AG04449 (cell line): Measurements from ENCODE around the gene MAP2.

Experiments
- CTCF ChIA-PET: fragments of 350-600 bp; formaldehyde crosslinking; extraction: SDS; loops from one replicate; lab custom pipeline; 2021; ENCODE audit warnings: antibody characterized with exemption; lab: Yijun Ruan, JAX
- POLR2A ChIA-PET: fragments of 400-600, 350-600 bp; formaldehyde crosslinking; extraction: SDS; loops from one replicate; lab custom pipeline; 2020; ENCODE audit warnings: antibody characterized with exemption, inconsistent platforms; lab: Yijun Ruan, JAX
- DNase-seq: peaks from one replicate; pipeline ENCODE4 v3.0.0-alpha.2; 2010; ENCODE audit warnings: low read depth, low spot score
- H3K4me3 ChIP-seq: 2 replicates; pipeline ENCODE4 v1.5.1; 2011; ENCODE audit warnings: low read depth, mild to moderate bottlenecking, control low read depth, low read length
- CTCF ChIP-seq: IDR thresholded peaks from one replicate; pipeline ENCODE4 v1.5.1; 2011; ENCODE audit warnings: mild to moderate bottlenecking, moderate library complexity, low read length, control low read depth, inconsistent platforms; ENCODE audit not compliant: insufficient read depth; ENCODE audit errors: missing control alignments

Gene MAP2

GRCh38 chr2:209614690-209615369 is 191.0 kb downstream of the MAP2 start:
- no peak for TF ChIP-seq CTCF
- CTCF ChIA-PET: no interaction called here
- DNase-seq: no peak
- no peak overlapping the region for H3K4me3 ChIP-seq
- POLR2A ChIA-PET: no interaction called here

GRCh38 chr2:209619782-209620181 is 195.9 kb downstream of the MAP2 start:
- no peak for TF ChIP-seq CTCF
- ChIA-PET CTCF (no interaction called here), POLR2A (no interaction called here)
- DNase-seq: no peak
- H3K4me3 ChIP-seq: no peak overlapping the region

- H3K4me3 ChIP-seq: no peak overlapping the region
- CTCF ChIA-PET: no interaction called here
- no peak for TF ChIP-seq CTCF
- DNase-seq: no peak
- POLR2A ChIA-PET: no interaction called here
Measured at GRCh38 chr2:209624192-209624938, 200.5 kb downstream of the MAP2 start.

GRCh38 chr2:209629597-209629996 is 205.8 kb downstream of the MAP2 start:
- ChIA-PET CTCF (no interaction called here), POLR2A (no interaction called here)
- no peak for TF ChIP-seq CTCF
- no peak overlapping the region for H3K4me3 ChIP-seq
- peak; percentile 29 for DNase-seq

GRCh38 chr2:209633911-209634310 is 210.1 kb downstream of the MAP2 start:
- POLR2A ChIA-PET: no interaction called here
- no peak overlapping the region for H3K4me3 ChIP-seq
- CTCF ChIA-PET: no interaction called here
- TF ChIP-seq CTCF: no peak
- no peak for DNase-seq

- DNase-seq: no peak
- CTCF ChIA-PET: interaction anchor here (0.7 to 1.3 kb wide), 2 partner anchors 212 to 301 kb away, joined by 3 to 4 read pairs; no protein-coding TSS in a partner anchor
- no peak for TF ChIP-seq CTCF
- POLR2A ChIA-PET: no interaction called here
- no peak overlapping the region for H3K4me3 ChIP-seq
Measured at GRCh38 chr2:209636076-209636475, 212.2 kb downstream of the MAP2 start.
